ENCODE data around the gene CIB2.

GRCh38 chr15:78077871-78078210 lies 53.4 kb downstream of the CIB2 start:
- no peak for TF ChIP-seq CTCF (IDR thresholded peaks at IDR 0.05; ENCODE audit: poor library complexity, severe bottlenecking)
- no peak for TF ChIP-seq POLR2AphosphoS5 (IDR thresholded peaks at IDR 0.05)
- no peak for TF ChIP-seq MXI1 (conservative IDR thresholded peaks at IDR 0.05; ENCODE audit: poor library complexity, severe bottlenecking)
- no peak for TF ChIP-seq TAF1 (IDR thresholded peaks at IDR 0.05; ENCODE audit: low read depth)
- no peak for TF ChIP-seq EP300 (conservative IDR thresholded peaks at IDR 0.05; ENCODE audit: poor library complexity, severe bottlenecking)

All from neural cell (in vitro differentiated cells).